Left kidney (tissue), 8 donors: ENCODE measurements around the gene STYXL1. TPM values are rescaled to one million over a fixed set of nuclear protein-coding genes. Genes with fewer than 3 reads are reported as not detected.
"Not testable (repeated sequence)": the region's sequence is repeated elsewhere in the genome, so short reads cannot be mapped to it uniquely, and the experiment has no call there.

Source experiments
- DNase-seq: peaks from one replicate; pipeline ENCODE4 v3.0.0-alpha.2; 2013
- long read RNA-seq, 8 donors: transcript quantifications; one replicate each; lab custom pipeline, GENCODE V29; 2026
- polyA plus RNA-seq: library from polyadenylated mRNA; unstranded; fragments of 120-200 nt; gene quantifications from one replicate; pipeline ENCODE4 v1.2.1, GENCODE V29; 2013; ENCODE audit not compliant: insufficient read length

The STYXL1 gene
- 47.5 TPM for polyA plus RNA-seq
- long read RNA-seq, donor 1, partial matches to known transcripts, result 0 of 1 reads
- long read RNA-seq, donor 1, other reads (novel, unspliced or antisense), result 0 of 1 reads
- long read RNA-seq, donor 2, partial matches to known transcripts, result 0 of 15 reads
- long read RNA-seq, donor 2, other reads (novel, unspliced or antisense), result 12 of 15 reads
- long read RNA-seq, donor 3, partial matches to known transcripts, result 0 of 1 reads
- long read RNA-seq, donor 3, other reads (novel, unspliced or antisense), result 0 of 1 reads
- long read RNA-seq, donor 4, result 0 reads
- long read RNA-seq, donor 5, transcript STYXL1-206 (9 exons, 1,147 nt), result major isoform, 6 of 12 reads
- long read RNA-seq, donor 5, partial matches to known transcripts, result 0 of 12 reads
- long read RNA-seq, donor 5, other reads (novel, unspliced or antisense), result 0 of 12 reads
- long read RNA-seq, donor 6, partial matches to known transcripts, result 0 of 2 reads
- long read RNA-seq, donor 6, other reads (novel, unspliced or antisense), result 0 of 2 reads
- long read RNA-seq, donor 7, partial matches to known transcripts, result 0 of 2 reads
- long read RNA-seq, donor 7, other reads (novel, unspliced or antisense), result 0 of 2 reads
- long read RNA-seq, donor 8, partial matches to known transcripts, result 0 of 3 reads
- long read RNA-seq, donor 8, other reads (novel, unspliced or antisense), result 0 of 3 reads

GRCh38 chr7:76047811-76048667, at the start of gene STYXL1, which contains the start of gene MDH2:
Gene STYXL1 (minus strand): TSS chr7:76048000. CDS start chr7:76030523, 17,477 bp downstream.
Gene MDH2 (plus strand): TSS chr7:76048106. CDS start chr7:76048161, 55 bp downstream.
- DNase-seq, result peak; percentile 93

GRCh38 chr7:76095908-76096307, 48.1 kb upstream of the STYXL1 start:
- no peak for DNase-seq

DNA sequence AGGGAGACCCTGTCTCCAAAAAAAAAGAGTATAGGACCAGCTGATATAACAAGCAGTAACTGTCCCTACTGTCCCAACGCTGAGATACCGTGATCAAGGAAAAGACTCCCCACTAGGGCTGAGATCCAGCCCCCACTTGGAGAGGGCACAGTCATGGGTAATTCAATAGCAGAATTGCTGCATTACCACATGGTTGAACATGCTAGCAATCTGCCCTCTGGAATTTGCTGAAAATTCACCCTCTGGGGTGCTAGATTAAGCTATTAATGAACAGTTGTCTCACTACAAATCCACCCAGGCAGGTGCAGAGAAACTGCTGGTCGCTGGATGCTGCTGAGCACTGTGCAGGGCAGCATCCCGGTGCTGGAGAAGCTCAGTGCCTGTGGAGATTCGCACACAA, 46.5 kb upstream of the STYXL1 start:
- not testable (repeated sequence) for DNase-seq

DNA sequence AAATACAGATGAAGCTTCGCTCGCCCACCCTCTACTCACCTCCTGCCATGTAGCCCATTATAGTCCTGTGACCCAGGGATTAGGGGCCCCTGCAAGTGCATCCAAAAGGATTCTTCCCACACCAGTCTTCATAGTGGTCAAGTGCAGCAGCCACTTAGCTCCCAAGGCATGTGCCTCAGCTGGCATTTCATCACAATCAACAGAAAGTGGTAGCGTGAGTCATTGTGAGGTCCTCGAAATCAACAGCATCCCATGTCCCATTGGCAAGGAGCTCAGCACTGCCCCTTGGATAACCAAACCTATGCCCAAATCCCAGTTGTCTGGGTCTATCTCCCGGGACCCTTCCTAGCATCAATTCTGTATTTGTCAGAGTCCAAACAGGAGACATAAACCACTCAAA, 45.7 kb upstream of the STYXL1 start:
- DNase-seq, result not testable (repeated sequence)

- no peak for DNase-seq
These were observed 43.7 kb upstream of the STYXL1 start for GRCh38 chr7:76091506-76091905.

DNA sequence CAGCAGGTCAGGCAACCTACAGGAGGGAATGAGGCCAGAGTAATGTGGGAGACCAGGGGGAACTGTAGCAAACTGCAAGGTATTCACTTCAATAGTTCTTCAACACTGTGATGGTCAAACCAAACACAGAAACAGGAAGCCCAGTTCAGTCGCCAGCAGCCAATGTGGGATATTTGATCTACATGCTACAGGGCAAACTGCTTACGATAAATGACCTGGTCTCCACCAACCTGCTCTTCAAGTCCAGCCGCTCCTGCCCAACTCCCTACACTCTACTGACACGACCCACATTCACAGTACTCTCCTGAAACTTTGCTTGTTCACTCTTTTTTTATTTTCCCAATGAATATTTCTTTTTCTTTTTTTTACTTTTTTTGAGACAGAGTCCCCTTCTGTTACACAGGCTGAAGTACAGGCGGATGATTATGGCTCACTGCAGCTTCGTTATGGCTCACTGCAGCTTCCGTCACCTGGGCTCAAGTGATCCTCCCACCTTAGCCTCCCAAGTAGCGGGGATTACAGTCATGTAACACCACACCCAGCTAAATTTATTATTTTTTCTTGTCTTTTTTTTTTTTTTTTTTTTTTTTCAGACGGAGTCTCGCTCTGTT, 42.2 kb upstream of the STYXL1 start:
- DNase-seq, result no peak

- not testable (repeated sequence) for DNase-seq
These were observed 39.6 kb upstream of the STYXL1 start for GRCh38 chr7:76087362-76087791.

DNA sequence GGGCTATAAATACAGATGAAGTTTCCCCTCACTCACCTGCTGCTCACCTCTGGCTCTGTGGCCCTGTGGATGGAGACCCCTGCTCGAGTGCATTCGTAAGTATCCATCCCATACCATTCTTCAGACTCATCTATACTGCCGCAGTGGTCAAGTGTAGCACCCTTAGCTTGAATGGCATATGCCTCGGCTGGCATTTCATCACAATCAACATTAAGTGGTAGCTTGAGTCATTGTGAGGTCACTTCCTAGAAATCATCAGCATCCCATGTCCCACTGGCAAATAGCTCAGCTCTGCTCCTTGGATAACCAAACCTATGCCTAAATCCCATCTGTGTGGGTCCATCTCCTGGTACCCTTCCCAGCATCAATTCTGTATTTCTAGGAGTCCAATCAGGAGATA, 38.3 kb upstream of the STYXL1 start:
- DNase-seq, result no peak

GRCh38 chr7:76084115-76084514, 36.3 kb upstream of the STYXL1 start:
- DNase-seq, result not testable (repeated sequence)

GRCh38 chr7:76080204-76080603, 32.4 kb upstream of the STYXL1 start:
- DNase-seq, result no peak

GRCh38 chr7:76077435-76077834, 29.6 kb upstream of the STYXL1 start:
- no peak for DNase-seq

DNA sequence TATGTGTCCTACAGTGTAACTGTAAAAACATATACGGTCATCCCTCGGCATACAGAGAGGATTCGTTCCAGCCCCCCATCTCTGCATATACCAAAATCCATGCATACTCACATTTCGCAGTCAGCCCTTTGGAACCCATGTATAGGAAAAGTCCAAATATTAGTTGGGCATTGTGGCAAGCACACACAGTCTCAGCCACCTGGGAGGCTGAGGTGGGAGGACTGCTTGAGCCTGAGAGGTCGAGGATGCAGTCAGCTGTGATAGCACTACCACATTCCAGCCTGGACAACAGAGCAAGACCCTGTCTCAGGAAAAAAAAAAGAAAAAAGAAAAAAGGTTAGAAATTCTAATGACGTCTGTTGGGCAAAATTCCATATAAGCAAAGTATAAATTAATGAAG, 29.2 kb upstream of the STYXL1 start:
- DNase-seq, result no peak

DNA sequence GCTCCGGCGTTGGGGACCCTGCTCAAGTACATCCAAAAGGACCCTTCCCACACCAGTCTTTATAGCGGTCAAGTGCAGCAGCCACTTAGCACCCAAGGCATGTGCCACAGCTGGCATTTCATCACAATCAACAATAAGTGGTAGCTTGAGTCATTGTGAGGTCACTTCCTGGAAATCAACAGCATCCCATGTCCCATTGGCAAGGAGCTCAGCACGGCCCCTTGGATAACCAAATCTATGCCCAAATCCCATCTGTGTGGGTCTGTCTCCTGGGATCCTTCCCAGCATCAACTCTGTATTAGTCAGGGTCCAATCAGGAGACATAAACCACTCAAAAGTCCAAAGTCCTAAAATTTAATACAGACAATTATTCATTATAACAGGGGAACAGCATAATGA, 27.2 kb upstream of the STYXL1 start:
- no peak for DNase-seq

GRCh38 chr7:76074306-76074971, 26.6 kb upstream of the STYXL1 start:
- no peak for DNase-seq

DNA sequence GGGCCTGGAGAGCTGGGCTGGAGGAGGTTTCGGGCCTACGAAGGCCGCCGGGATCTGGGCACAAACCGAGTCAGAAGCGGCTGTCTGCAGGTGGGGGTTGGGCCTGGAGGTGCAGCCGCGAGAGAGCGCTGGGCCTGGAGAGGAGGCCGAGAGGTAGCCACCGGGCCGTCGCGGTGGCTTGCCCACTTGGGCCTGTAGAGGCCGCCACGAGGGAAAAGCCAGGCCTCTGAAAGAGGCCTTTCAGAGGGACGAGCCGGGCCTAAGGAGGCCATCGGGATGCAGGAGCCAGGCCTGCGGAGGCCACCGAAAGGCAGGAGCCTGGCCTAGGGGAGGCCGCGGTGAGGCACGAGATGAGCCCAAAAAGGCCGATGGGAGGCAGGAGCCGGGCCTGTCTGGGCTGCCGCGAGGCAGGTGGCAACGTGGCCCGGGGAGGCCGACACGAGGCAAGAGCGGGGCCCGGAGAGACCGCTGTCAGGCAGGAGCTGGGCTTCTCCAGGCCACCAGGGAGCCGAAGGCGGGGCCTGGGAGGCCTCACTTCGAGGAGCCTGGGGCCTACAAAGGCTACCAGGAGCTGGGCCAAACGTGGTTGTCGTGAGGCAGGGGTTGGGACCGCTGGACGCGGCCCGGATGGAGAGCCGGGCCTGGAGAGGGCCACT, 25.7 kb upstream of the STYXL1 start:
- no peak for DNase-seq

DNA sequence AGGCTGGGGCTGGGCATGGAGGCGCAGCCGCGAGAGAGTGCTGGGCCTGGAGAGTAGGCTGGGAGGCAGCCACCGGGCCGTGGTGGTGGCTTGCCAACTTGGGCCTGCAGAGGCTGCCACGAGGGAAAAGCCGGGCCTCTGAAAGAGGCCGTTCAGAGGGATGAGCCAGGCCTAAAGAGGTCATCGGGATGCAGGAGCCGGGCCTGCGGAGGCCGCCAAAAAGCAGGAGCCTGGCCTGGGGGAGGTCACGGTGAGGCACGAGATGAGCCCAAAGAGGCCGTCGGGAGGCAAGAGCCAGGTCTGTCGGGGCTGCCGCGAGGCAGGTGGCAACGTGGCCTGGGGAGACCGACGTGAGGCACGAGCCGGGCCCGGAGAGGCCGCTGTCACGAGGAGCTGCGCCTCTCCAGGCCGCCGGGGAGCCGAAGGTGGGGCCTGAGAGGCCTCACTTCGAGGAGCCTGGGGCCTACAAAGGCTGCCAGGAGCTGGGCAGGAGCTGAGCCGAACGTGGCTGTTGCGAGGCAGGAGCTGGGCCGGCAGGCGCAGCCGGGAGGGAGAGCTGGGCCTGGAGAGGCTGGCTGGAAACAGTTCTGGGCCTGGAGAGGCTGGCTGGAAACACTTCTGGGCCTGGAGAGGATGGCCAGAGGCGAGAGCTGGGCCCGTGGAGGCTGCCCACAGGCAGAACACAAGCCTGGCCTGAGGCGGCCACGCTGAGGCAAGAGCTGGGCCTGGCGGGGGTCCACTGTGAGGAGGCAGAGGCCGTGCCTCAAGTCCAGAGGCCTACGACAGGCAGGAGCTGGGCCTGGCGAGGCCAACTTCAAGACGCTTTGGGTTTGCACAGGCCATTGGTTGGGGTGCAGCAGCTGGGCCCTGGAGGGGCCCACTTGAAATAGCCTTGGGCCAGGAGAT, 24.7 kb upstream of the STYXL1 start:
- no peak for DNase-seq

GRCh38 chr7:76071316-76072242, 23.8 kb upstream of the STYXL1 start:
- DNase-seq, result no peak

DNA sequence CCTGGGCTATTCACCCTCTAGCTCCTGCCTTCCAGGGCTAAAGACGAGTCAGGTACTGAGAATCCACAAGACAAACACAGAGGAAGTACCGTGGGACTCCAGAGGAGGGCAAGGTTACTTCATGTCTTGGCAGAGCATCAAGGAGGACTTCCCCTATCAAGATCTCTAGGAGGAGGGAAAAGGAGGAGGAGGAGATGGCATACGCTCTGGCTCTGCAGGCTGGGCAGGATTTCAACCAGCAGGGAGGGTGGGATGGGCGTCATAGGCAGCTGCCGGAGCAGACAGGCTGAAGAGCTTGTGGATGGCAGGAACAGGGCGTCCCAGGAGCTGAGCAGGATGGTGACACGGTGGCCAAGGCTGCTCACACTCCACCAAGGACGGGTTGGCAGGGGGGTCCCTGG, 21.4 kb upstream of the STYXL1 start:
- peak; percentile 30 for DNase-seq
